Measurements from ENCODE around the gene GABBR2.

- TF ChIP-seq, protein P1, sequence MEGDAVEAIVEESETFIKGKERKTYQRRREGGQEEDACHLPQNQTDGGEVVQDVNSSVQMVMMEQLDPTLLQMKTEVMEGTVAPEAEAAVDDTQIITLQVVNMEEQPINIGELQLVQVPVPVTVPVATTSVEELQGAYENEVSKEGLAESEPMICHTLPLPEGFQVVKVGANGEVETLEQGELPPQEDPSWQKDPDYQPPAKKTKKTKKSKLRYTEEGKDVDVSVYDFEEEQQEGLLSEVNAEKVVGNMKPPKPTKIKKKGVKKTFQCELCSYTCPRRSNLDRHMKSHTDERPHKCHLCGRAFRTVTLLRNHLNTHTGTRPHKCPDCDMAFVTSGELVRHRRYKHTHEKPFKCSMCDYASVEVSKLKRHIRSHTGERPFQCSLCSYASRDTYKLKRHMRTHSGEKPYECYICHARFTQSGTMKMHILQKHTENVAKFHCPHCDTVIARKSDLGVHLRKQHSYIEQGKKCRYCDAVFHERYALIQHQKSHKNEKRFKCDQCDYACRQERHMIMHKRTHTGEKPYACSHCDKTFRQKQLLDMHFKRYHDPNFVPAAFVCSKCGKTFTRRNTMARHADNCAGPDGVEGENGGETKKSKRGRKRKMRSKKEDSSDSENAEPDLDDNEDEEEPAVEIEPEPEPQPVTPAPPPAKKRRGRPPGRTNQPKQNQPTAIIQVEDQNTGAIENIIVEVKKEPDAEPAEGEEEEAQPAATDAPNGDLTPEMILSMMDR (IDR thresholded peaks at IDR 0.05) = no peak
- no peak for TF ChIP-seq POLR2A (IDR thresholded peaks at IDR 0.05)
These were observed 102.0 kb downstream of the GABBR2 start for GRCh38 chr9:98606730-98607129.
